Measurements from ENCODE around the gene ACVR1.

The ACVR1 gene

GRCh38 chr2:157853820-157854219, 22.3 kb downstream of the ACVR1 start:
- no peak for DNase-seq (ENCODE audit: low read depth)

GRCh38 chr2:157853211-157853610, 22.9 kb downstream of the ACVR1 start:
- DNase-seq (ENCODE audit: low read depth), result no peak

GRCh38 chr2:157849591-157849990, 26.5 kb downstream of the ACVR1 start:
- DNase-seq (ENCODE audit: low read depth), result no peak

GRCh38 chr2:157848213-157848612, 27.9 kb downstream of the ACVR1 start:
- no peak for DNase-seq (ENCODE audit: low read depth)

- DNase-seq (ENCODE audit: low read depth), result no peak
Measured at GRCh38 chr2:157845081-157845480, 31.0 kb downstream of the ACVR1 start.

- DNase-seq (ENCODE audit: low read depth), result no peak
Measured at GRCh38 chr2:157843935-157844334, 32.2 kb downstream of the ACVR1 start.

GRCh38 chr2:157843081-157843480, 33.0 kb downstream of the ACVR1 start:
- DNase-seq (ENCODE audit: low read depth), result no peak

GRCh38 chr2:157842106-157842879, 33.8 kb downstream of the ACVR1 start:
- no peak for DNase-seq (ENCODE audit: low read depth)

- no peak for DNase-seq (ENCODE audit: low read depth)
Measured at GRCh38 chr2:157841485-157841884, 34.6 kb downstream of the ACVR1 start.

GRCh38 chr2:157840568-157841156, 35.5 kb downstream of the ACVR1 start:
- DNase-seq (ENCODE audit: low read depth), result no peak

- DNase-seq (ENCODE audit: low read depth), result no peak
Measured at GRCh38 chr2:157839822-157840221, 36.3 kb downstream of the ACVR1 start.

GRCh38 chr2:157839162-157839801, 36.8 kb downstream of the ACVR1 start:
- DNase-seq (ENCODE audit: low read depth), result peak; percentile 61

GRCh38 chr2:157838442-157839161, 37.5 kb downstream of the ACVR1 start:
- DNase-seq (ENCODE audit: low read depth), result peak; percentile 61

GRCh38 chr2:157837851-157838441, 38.2 kb downstream of the ACVR1 start:
- DNase-seq (ENCODE audit: low read depth), result no peak

- DNase-seq (ENCODE audit: low read depth), result no peak
Measured at GRCh38 chr2:157836531-157836930, 39.6 kb downstream of the ACVR1 start.

- no peak for DNase-seq (ENCODE audit: low read depth)
Measured at GRCh38 chr2:157835425-157835824, 40.7 kb downstream of the ACVR1 start.

- DNase-seq (ENCODE audit: low read depth), result no peak
Measured at GRCh38 chr2:157835006-157835405, 41.1 kb downstream of the ACVR1 start.

- no peak for DNase-seq (ENCODE audit: low read depth)
Measured at GRCh38 chr2:157833721-157834120, 42.4 kb downstream of the ACVR1 start.

GRCh38 chr2:157831573-157832315, 44.4 kb downstream of the ACVR1 start:
- DNase-seq (ENCODE audit: low read depth), result no peak

GRCh38 chr2:157830696-157831570, 45.2 kb downstream of the ACVR1 start:
- peak; percentile 86 for DNase-seq (ENCODE audit: low read depth)
